Mesodermal cell (in vitro differentiated cells): ENCODE data around the gene BEGAIN.

Experiments used
- H3K27ac ChIP-seq: 2 replicates; pipeline ENCODE4 v1.7.0; 2013; ENCODE audit warnings: mild to moderate bottlenecking, low read depth, low read length, moderate library complexity; ENCODE audit not compliant: severe bottlenecking
- H3K36me3 ChIP-seq: 2 replicates; pipeline ENCODE4 v1.7.1; 2013; ENCODE audit warnings: mild to moderate bottlenecking, low read length, moderate library complexity; ENCODE audit not compliant: control insufficient read depth, insufficient read depth
- H3K4me1 ChIP-seq: one replicate; pipeline ENCODE4 v1.7.1; 2013; ENCODE audit warnings: mild to moderate bottlenecking, low read length; ENCODE audit not compliant: insufficient read depth, control insufficient read depth, poor library complexity, severe bottlenecking
- H3K4me3 ChIP-seq: 2 replicates; pipeline ENCODE4 v1.7.0; 2013; ENCODE audit warnings: low read length, control low read depth, mild to moderate bottlenecking; ENCODE audit not compliant: insufficient read depth, poor library complexity, severe bottlenecking; ENCODE audit errors: extremely low read depth
- H3K9me3 ChIP-seq: 2 replicates; pipeline ENCODE4 v1.7.1; 2013; ENCODE audit warnings: mild to moderate bottlenecking, low read length, moderate library complexity; ENCODE audit not compliant: control insufficient read depth
- WGBS, 2 experiments: methylation state at CpG; one replicate each; pipeline ENCODE4 v1.1.5; 2013; ENCODE audit warnings: missing lambda C conversion rate in 2 of 2; ENCODE audit not compliant: insufficient coverage in 2 of 2; 5-methylcytosine and 5-hydroxymethylcytosine counted together

The BEGAIN gene

GRCh38 chr14:100490252-100490651 lies 97.0 kb downstream of the BEGAIN start:
- H3K36me3 ChIP-seq: no peaks in the 10 kb centered on the region
- H3K4me1 ChIP-seq: no peaks in the 10 kb centered on the region
- no peak overlapping the region for H3K27ac ChIP-seq
- no peaks in the 10 kb centered on the region for H3K9me3 ChIP-seq
- 89 to 93% methylated on average over 2 to 3 of the region's 4 CpGs for WGBS, 2 experiments
- no peak overlapping the region for H3K4me3 ChIP-seq

GRCh38 chr14:100488057-100488456 lies 99.2 kb downstream of the BEGAIN start:
- Histone ChIP-seq H3K36me3 (no peaks in the 10 kb centered on the region), H3K9me3 (no peaks in the 10 kb centered on the region), H3K4me3 (no peak overlapping the region), H3K27ac (no peak overlapping the region), H3K4me1 (no peaks in the 10 kb centered on the region)
- 82 to 90% methylated on average over 6 to 7 of the region's 7 CpGs for WGBS, 2 experiments

GRCh38 chr14:100487304-100487703 lies 99.9 kb downstream of the BEGAIN start:
- Histone ChIP-seq H3K4me3 (no peak overlapping the region), H3K27ac (no peak overlapping the region), H3K4me1 (no peaks in the 10 kb centered on the region), H3K9me3 (no peaks in the 10 kb centered on the region), H3K36me3 (no peaks in the 10 kb centered on the region)
